Nephron progenitor cell (in vitro differentiated cells): ENCODE measurements around the gene LMF2.

ENCODE experiments used
- DNase-seq: peaks from one replicate; pipeline ENCODE4 v3.0.0; 2021
- H3K27ac Mint-ChIP-seq: 2 replicates; pipeline ENCODE4 v1.8.0; 2021; ENCODE audit warnings: mild to moderate bottlenecking, moderate library complexity, mixed read lengths
- H3K27me3 Mint-ChIP-seq: 2 replicates; pipeline ENCODE4 v1.8.0; 2021; ENCODE audit warnings: mild to moderate bottlenecking, low read depth, mixed read lengths; ENCODE audit not compliant: poor library complexity
- H3K36me3 Mint-ChIP-seq: 2 replicates; pipeline ENCODE4 v1.8.0; 2021; ENCODE audit warnings: low read depth, mixed read lengths
- H3K4me1 Mint-ChIP-seq: 2 replicates; pipeline ENCODE4 v1.8.0; 2021; ENCODE audit warnings: mixed read lengths
- H3K4me3 Mint-ChIP-seq: 2 replicates; pipeline ENCODE4 v1.8.0; 2021; ENCODE audit warnings: mild to moderate bottlenecking, moderate library complexity, mixed read lengths
- H3K9me3 Mint-ChIP-seq: 2 replicates; pipeline ENCODE4 v1.8.0; 2021; ENCODE audit warnings: mild to moderate bottlenecking, moderate library complexity, mixed read lengths
- CTCF ChIP-seq: fragments of 200-600 bp; sonication (generic); IDR thresholded peaks from 2 replicates; pipeline ENCODE4 v1.5.0; 2021; ENCODE audit warnings: antibody characterized with exemption

The LMF2 gene

GRCh38 chr22:50507421-50507990 lies at the start of gene LMF2:
Gene LMF2, minus strand, starts transcription at chr22:50507702. Its CDS starts 27 bp downstream, at chr22:50507675.
- Mint-ChIP-seq H3K4me1 (peaks cover 15% of the 10 kb centered on the region), H3K27me3 (peaks cover under 1% of the 10 kb centered on the region), H3K36me3 (peaks cover 5% of the 10 kb centered on the region), H3K4me3 (peak within 1 kb of the TSS; percentile 95), H3K27ac (peak within 1 kb of the TSS; percentile 98), H3K9me3 (no peaks in the 10 kb centered on the region)
- DNase-seq, result peak; percentile 96
- no peak for TF ChIP-seq CTCF

GRCh38 chr22:50556703-50557102 lies 49.2 kb upstream of the LMF2 start:
- H3K4me1 Mint-ChIP-seq, result no peaks in the 10 kb centered on the region
- DNase-seq, result no peak
- TF ChIP-seq CTCF, result no peak
- H3K36me3 Mint-ChIP-seq, result no peaks in the 10 kb centered on the region
- H3K27me3 Mint-ChIP-seq, result peaks cover 38% of the 10 kb centered on the region
- H3K4me3 Mint-ChIP-seq, result no peak overlapping the region
- no peak overlapping the region for H3K27ac Mint-ChIP-seq
- H3K9me3 Mint-ChIP-seq, result no peaks in the 10 kb centered on the region

GRCh38 chr22:50553310-50553709 lies 45.8 kb upstream of the LMF2 start:
- Mint-ChIP-seq H3K4me1 (peaks cover 12% of the 10 kb centered on the region), H3K9me3 (no peaks in the 10 kb centered on the region), H3K4me3 (no peak overlapping the region), H3K27me3 (peaks cover 28% of the 10 kb centered on the region), H3K36me3 (no peaks in the 10 kb centered on the region), H3K27ac (no peak overlapping the region)
- no peak for TF ChIP-seq CTCF
- no peak for DNase-seq

- Mint-ChIP-seq H3K27ac (no peak overlapping the region), H3K4me1 (peaks cover 12% of the 10 kb centered on the region), H3K36me3 (no peaks in the 10 kb centered on the region), H3K9me3 (no peaks in the 10 kb centered on the region), H3K4me3 (no peak overlapping the region), H3K27me3 (peaks cover 21% of the 10 kb centered on the region)
- no peak for TF ChIP-seq CTCF
- no peak for DNase-seq
Observed at GRCh38 chr22:50551160-50551752, 43.8 kb upstream of the LMF2 start.

GRCh38 chr22:50550395-50550794 lies 42.9 kb upstream of the LMF2 start:
- Mint-ChIP-seq H3K4me1 (peaks cover 16% of the 10 kb centered on the region), H3K27me3 (peaks cover 22% of the 10 kb centered on the region), H3K4me3 (no peak overlapping the region), H3K27ac (peak overlapping the region; percentile 94), H3K36me3 (no peaks in the 10 kb centered on the region), H3K9me3 (no peaks in the 10 kb centered on the region)
- TF ChIP-seq CTCF, result no peak
- no peak for DNase-seq
